Neural cell (in vitro differentiated cells): ENCODE results near the gene MBD3L1. TPM values are rescaled to one million over a fixed set of nuclear protein-coding genes. Genes with fewer than 3 reads are reported as not detected.

Experiments
- polyA plus RNA-seq: library from polyadenylated mRNA; depleted of rRNA; stranded (reverse); fragments of >200 nt; gene quantifications from 2 replicates; pipeline ENCODE4 v1.2.3, GENCODE V29; 2014

MBD3L1 gene
- polyA plus RNA-seq, 1 donor from 2014 or later = not detected

Other genes starting within 250 kb of the MBD3L1 start
- gene ADAMTS10, start 221.7 kb upstream of the MBD3L1 start, polyA plus RNA-seq = 99.4 and 143 TPM in 2 replicates
- not detected in 2 replicates for gene NFILZ, start 201.7 kb upstream of the MBD3L1 start, polyA plus RNA-seq
- not detected in 2 replicates for gene ACTL9, start 133.6 kb upstream of the MBD3L1 start, polyA plus RNA-seq
- gene OR2Z1, start 110.7 kb upstream of the MBD3L1 start, polyA plus RNA-seq = not detected in 2 replicates
- gene ZNF558, start 73 bp upstream of the MBD3L1 start, polyA plus RNA-seq = 65.7 and 67.0 TPM in 2 replicates
- not detected in 2 replicates for gene MUC16, start 178.0 kb downstream of the MBD3L1 start, polyA plus RNA-seq